ENCODE results near the gene DNAJB7. TPM values are rescaled to one million over a fixed set of nuclear protein-coding genes. Genes with fewer than 3 reads are reported as not detected.

Gene DNAJB7
- total RNA-seq, 1 donor: not detected

Small RNAs within 50 kb of the gene (small RNA-seq; reads per million reads assigned to genes)
- 0.82 reads per million, percentile 14 among the genes with 10 or more reads in this experiment for gene MIR4766

Other genes starting within 250 kb of the DNAJB7 start
- gene MRTFA, start 225.4 kb downstream of the DNAJB7 start, total RNA-seq: 29.8 and 34.0 TPM in 2 replicates
- 0.59 TPM in 1 of 2 replicates, not detected in the other for gene MCHR1, start 182.6 kb downstream of the DNAJB7 start, total RNA-seq
- 16.3 and 17.7 TPM in 2 replicates for gene SLC25A17, start 42.8 kb downstream of the DNAJB7 start, total RNA-seq
- 231 and 249 TPM in 2 replicates for gene ST13, start 5.5 kb downstream of the DNAJB7 start, total RNA-seq
- 15.6 and 17.7 TPM in 2 replicates for gene XPNPEP3, start 5.0 kb downstream of the DNAJB7 start, total RNA-seq
- gene RBX1, start 89.3 kb upstream of the DNAJB7 start, total RNA-seq: 28.2 and 38.3 TPM in 2 replicates
- gene EP300, start 230.5 kb upstream of the DNAJB7 start, total RNA-seq: 67.7 and 71.0 TPM in 2 replicates